H1 (cell line): ENCODE results near the gene SLC2A5. TPM values are rescaled to one million over a fixed set of nuclear protein-coding genes. Genes with fewer than 3 reads are reported as not detected.

Source experiments
- ASH2L ChIP-seq: fragments of 200-600, 300-600 bp; sonication (generic); IDR thresholded peaks from one replicate; pipeline ENCODE4 v1.7.1; 2017; ENCODE audit warnings: low read length
- CEBPB ChIP-seq: IDR thresholded peaks from 2 replicates; pipeline ENCODE4 v1.6.1; 2012; ENCODE audit warnings: low read depth, low read length
- CTCF ChIP-seq, 3 experiments: IDR thresholded peaks; 1 replicate in 2 of 3; 2 replicates in 1 of 3; pipeline versions ENCODE4 v1.5.1 to v1.6.1; 2011; ENCODE audit warnings: low read length in 3 of 3, mild to moderate bottlenecking in 3 of 3, inconsistent platforms in 2 of 3, low read depth in 1 of 3, moderate library complexity in 1 of 3; ENCODE audit not compliant: insufficient read depth in 1 of 3; ENCODE audit errors: control extremely low read depth in 1 of 3
- HDAC2 ChIP-seq, 2 experiments: fragments of 300-600 bp in 1 of 2; sonication (generic) in 1 of 2; IDR thresholded peaks; 2 replicates each; pipeline ENCODE4 v1.6.1; 2011 to 2012; ENCODE audit warnings: low read depth in 2 of 2, low read length in 2 of 2, mild to moderate bottlenecking in 2 of 2, moderate library complexity in 2 of 2, borderline replicate concordance in 1 of 2, inconsistent platforms in 1 of 2
- polyA plus RNA-seq, 7 experiments: library from polyadenylated mRNA; depleted of rRNA in 3 of 7; stranded (reverse) in 5 of 7; unstranded in 2 of 7; fragments of >200 nt in 5 of 7; fragments of 200-250 nt in 2 of 7; gene quantifications; 1 replicate in 5 of 7; 2 replicates in 1 of 7; 4 replicates in 1 of 7; pipeline versions ENCODE4 v1.2.1 to v1.2.3, GENCODE V29; 2011 to 2013; ENCODE audit warnings: missing spikeins in 2 of 7, mixed read lengths in 2 of 7
- total RNA-seq: library from RNA; stranded (reverse); fragmentation: NEBNext Ultra II Directional; extraction: Animal tissue kit (Norgen Biotek cat#: 25700); gene quantifications from 2 replicates; pipeline ENCODE4 v1.2.1, GENCODE V29; 2021

Gene SLC2A5
- total and polyA plus RNA-seq, 2 of the 8 experiments (the other 6 are each of a cell fraction or from before 2014, with no cell fraction given) = 0.12 TPM; not detected in 1

- TF ChIP-seq CTCF (IDR thresholded peaks at IDR 0.05; ENCODE audit: control extremely low read depth in 1 of 3, insufficient read depth in 1 of 3, low read depth in 1 of 3, low read length in 3 of 3) = no peak
- TF ChIP-seq CEBPB = no peak
- TF ChIP-seq ASH2L = no peak
- no peak for TF ChIP-seq HDAC2 (IDR thresholded peaks at IDR 0.05; ENCODE audit: borderline replicate concordance in 1 of 2, low read depth in 2 of 2, low read length in 2 of 2)
Measured at GRCh38 chr1:9079988-9080704, 10.7 kb upstream of the SLC2A5 start (continued).
